ENCODE results near the gene ASPHD2.

The ASPHD2 gene

DNA sequence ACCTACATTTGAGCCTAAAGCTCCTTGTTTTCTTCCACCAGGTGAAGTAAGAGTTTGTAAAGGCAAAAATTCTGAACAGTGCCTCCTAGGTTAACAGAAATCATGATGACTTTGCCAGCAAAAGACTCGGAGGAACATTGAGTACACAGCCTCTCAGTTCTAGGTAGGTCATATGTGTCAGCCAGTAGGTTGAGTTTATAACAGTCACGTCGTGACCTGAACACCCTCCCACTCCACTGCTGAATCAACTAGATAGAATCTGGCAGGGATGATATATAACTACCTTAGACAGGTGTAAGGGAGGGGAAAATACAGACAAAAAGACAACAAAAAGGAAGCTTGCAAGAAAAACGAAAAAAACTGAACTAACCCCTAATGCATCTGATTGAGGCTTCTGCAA, 12.8 kb upstream of the ASPHD2 start:
- TF ChIP-seq, protein P1, sequence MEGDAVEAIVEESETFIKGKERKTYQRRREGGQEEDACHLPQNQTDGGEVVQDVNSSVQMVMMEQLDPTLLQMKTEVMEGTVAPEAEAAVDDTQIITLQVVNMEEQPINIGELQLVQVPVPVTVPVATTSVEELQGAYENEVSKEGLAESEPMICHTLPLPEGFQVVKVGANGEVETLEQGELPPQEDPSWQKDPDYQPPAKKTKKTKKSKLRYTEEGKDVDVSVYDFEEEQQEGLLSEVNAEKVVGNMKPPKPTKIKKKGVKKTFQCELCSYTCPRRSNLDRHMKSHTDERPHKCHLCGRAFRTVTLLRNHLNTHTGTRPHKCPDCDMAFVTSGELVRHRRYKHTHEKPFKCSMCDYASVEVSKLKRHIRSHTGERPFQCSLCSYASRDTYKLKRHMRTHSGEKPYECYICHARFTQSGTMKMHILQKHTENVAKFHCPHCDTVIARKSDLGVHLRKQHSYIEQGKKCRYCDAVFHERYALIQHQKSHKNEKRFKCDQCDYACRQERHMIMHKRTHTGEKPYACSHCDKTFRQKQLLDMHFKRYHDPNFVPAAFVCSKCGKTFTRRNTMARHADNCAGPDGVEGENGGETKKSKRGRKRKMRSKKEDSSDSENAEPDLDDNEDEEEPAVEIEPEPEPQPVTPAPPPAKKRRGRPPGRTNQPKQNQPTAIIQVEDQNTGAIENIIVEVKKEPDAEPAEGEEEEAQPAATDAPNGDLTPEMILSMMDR (IDR thresholded peaks at IDR 0.05; ENCODE audit: insufficient read depth, low read depth, low read length, missing control alignments) = no peak

DNA sequence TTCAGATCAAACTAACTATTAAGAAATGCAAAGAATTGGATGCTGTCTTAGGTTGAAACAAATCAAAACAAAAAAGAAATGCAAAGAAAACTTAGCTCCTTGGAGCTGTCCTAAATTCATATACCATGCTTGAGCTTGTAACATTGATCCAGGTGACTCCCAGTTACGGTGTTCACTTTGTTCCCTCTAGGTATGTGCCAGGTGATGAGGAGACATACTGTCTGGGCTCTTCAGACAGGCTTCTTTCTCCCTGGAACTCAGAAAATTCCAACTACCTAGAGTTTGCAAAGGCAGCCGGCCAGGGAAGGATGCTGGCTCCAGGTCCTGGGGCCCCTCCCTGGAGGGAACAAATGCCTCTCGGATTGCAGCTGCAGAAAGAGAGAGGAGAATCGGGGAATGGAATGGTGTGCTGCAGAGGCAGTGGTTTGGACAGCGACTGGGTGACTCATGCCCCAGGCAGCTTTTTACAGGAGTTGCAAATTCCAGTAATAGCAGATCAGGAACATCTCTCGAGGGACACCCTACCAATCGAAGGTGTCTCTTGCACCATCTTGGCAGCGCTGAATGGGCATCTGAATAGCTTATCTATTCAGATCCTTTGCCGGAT, 12.3 kb upstream of the ASPHD2 start:
- TF ChIP-seq, protein P1 (IDR thresholded peaks at IDR 0.05; ENCODE audit: insufficient read depth, low read depth, low read length, missing control alignments) = no peak
- H3K4me3 ChIP-seq (ENCODE audit: low read depth, low read length) = no peak overlapping the region
- DNase-seq (ENCODE audit: low read depth) = no peak

More for the DNA sequence above, 12.8 kb upstream of the ASPHD2 start:
- no peak for DNase-seq (ENCODE audit: low read depth)
- no peak overlapping the region for H3K4me3 ChIP-seq (ENCODE audit: low read depth, low read length)

GRCh38 chr22:26417406-26417805, 11.7 kb upstream of the ASPHD2 start:
- no peak for DNase-seq (ENCODE audit: low read depth)
- H3K4me3 ChIP-seq (ENCODE audit: low read depth, low read length) = no peak overlapping the region
- TF ChIP-seq, protein P1 (IDR thresholded peaks at IDR 0.05; ENCODE audit: insufficient read depth, low read depth, low read length, missing control alignments) = no peak

- DNase-seq (ENCODE audit: low read depth) = no peak
- no peak overlapping the region for H3K4me3 ChIP-seq (ENCODE audit: low read depth, low read length)
- TF ChIP-seq, protein P1 (IDR thresholded peaks at IDR 0.05; ENCODE audit: insufficient read depth, low read depth, low read length, missing control alignments) = no peak
These were observed 10.4 kb upstream of the ASPHD2 start for GRCh38 chr22:26418620-26419019.

- no peak for DNase-seq (ENCODE audit: low read depth)
- TF ChIP-seq, protein P1 (IDR thresholded peaks at IDR 0.05; ENCODE audit: insufficient read depth, low read depth, low read length, missing control alignments) = no peak
- no peak overlapping the region for H3K4me3 ChIP-seq (ENCODE audit: low read depth, low read length)
These were observed 2.1 kb upstream of the ASPHD2 start for GRCh38 chr22:26426924-26427323.

DNA sequence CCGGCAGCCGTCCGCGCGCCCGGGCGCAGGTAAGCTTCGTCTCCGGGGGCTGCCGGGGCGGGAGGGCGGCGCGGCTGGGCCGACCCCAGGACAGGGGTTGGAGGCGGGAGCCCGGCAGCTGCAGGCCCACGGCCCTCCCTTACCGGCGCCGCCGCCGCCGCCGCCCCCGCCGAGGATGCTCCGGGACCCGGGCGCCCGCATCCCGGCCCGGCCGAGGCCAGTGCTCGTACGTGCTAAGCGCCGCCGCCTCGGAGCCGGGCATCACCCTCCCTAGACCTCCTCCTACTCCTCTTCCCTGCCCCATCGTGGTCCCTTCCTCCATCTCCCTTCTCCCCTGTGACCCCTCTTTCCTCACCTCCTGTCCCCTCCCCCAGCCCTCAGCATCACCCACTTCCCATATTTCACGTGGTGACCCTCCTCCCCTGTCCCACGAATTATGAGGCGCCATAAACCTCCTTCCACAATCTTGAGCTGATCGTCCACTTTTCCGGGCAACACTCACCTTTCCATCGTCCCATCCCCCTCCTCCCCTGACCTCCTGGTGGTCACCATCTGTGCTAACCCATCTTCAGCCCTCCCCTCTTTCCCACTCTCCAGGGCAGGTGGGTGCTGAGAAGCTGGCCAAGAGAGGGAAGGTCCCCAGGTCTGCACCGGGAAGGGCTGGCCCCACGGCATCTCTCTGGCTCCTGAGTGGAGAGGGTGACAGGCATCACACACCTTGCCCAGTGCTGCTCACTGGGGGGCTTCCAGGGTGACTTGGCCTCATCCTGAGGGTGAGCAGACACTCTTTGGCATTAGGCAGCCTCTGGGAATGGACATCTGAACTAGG, 612 bp downstream of the ASPHD2 start:
- peak; percentile 29 for DNase-seq (ENCODE audit: low read depth)
- peak overlapping the region; percentile 59 for H3K4me3 ChIP-seq (ENCODE audit: low read depth, low read length)
- TF ChIP-seq, protein P1 (IDR thresholded peaks at IDR 0.05; ENCODE audit: insufficient read depth, low read depth, low read length, missing control alignments) = no peak

Data from GM12865 (cell line).